Measurements from ENCODE around the gene NCBP3.

- TF ChIP-seq GATA3 (IDR thresholded peaks at IDR 0.05; ENCODE audit: low read depth, low read length) (no peak), GATA2 (IDR thresholded peaks at IDR 0.05; ENCODE audit: low read depth, low read length) (no peak)
Observed at GRCh38 chr17:3887804-3888203, 41.8 kb upstream of the NCBP3 start.
